ENCODE data around the gene BCAP31.

The BCAP31 gene

DNA sequence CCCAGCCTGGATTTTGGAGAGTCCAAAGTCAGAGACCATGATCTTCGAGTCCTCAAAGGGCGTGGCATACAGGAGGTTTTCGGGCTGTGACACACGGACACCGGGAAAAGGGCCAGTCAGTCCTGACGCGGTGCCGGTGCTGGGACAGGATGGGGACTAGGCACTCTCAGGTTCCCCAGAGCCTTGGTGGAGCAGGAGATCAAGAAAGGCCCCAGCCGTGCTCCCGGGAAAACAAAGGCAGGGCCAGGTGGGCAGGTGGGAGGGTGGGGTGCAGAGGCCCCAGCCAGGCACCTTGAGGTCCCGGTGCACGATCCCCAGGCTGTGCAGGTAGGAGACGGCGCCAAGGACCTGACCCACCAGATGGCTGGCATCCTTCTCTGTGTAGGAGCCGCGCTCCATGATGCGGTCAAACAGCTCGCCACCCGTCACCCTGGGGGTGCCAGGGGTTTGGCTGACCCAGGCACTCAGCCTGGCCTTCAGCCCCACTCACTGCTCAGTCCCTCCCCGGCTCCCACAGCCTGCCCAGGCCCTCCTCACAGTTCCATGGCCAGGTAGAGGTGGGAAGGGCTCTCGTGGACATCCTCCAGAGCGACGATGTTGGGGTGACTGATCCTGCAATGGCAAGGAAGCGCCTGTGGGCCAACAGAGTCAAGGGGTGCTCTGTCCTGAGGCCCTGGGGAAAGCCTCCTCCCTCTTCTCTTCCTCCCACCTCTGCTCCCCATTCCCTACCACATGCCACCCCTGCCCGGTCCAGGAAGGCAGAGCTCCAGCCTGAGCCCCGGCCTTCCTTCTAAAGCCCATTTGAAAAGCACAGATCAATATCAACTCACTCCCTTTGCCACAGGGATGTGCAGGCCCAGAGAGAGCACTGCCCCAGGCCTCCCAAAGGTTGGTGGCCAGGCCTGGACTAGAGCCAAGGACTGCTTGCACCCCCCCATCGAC is 52.3 kb downstream of the BCAP31 start:
- DNase-seq = no peak

DNA sequence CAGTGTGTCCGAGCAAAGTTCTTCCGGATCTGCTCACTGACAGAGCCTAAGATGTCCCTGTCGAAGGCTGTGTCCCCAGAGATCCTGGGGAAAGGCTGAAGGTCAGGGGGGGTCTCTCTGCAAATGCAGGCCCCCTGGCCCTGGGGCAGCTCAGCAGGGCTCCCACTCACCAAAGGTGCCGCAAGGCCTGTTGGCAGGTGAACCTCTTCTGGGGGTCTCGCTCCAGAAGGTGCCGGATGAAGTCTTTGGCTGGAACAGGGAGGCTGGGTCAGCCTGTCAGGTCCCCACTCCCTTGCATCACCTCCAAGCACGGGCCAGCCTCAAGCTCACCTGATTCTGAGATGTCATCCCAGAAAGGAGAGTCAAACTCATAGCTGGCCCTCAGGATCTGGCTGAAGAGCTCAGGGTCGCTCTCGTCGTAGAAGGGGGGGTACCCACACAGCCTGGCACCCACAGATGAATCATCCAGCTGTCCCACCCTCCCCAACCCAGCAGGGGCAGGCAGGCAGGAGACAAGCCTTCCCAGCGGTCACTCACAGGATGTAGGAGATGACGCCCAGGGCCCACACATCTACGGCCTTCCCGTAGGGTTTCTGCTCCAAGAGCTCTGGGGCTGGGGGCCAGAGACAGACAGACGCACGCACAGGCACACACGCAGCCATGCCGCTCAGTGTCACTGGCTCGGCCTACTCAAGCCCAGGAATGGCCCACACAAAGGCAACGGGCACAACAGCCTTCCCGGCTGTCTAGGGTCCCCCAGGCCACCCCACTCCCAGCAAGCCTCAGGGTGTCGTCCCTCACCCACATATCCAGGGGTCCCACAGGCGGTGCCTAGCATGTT is 53.2 kb downstream of the BCAP31 start:
- no peak for DNase-seq

DNA sequence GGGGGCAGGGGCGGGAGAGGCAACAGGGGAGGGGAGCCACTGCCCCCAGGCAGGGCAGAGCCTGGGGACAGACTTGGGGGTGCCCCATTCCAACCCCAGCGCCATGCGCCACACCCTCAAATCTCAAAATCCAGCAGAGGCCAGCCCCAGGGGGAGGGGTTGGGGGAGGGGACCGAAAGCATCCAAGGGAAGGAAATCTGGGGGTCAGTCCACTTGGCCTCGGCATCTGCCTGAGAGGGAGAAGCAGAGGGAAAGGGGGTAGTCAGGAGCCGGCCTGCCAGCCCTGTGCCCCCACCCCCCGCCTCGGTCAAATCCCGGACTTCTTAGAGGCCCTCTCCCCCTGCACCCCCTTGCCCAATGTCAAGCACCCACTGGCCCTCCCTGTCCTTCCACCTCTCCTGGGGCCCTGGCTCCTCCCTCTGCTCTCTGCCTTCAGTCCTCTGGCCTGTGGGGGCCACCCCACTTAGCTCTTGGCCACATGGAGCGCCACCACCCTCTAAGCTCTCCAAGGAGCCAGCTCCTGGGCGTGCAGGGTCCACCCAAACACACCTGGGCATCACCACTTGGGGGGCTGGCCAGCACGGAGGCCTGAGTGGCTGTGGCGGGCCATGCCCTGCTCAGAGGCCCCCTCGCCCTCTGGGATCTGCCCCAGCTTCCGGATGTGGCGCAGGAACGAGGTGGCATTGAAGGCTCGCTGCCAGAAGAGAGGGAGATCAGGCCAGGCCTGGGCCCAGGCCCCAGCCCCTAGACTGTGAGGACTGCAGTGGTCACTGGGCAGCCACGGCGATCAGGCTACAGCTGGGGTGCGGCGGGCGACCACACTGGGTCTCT is 54.1 kb downstream of the BCAP31 start:
- no peak for DNase-seq

DNA sequence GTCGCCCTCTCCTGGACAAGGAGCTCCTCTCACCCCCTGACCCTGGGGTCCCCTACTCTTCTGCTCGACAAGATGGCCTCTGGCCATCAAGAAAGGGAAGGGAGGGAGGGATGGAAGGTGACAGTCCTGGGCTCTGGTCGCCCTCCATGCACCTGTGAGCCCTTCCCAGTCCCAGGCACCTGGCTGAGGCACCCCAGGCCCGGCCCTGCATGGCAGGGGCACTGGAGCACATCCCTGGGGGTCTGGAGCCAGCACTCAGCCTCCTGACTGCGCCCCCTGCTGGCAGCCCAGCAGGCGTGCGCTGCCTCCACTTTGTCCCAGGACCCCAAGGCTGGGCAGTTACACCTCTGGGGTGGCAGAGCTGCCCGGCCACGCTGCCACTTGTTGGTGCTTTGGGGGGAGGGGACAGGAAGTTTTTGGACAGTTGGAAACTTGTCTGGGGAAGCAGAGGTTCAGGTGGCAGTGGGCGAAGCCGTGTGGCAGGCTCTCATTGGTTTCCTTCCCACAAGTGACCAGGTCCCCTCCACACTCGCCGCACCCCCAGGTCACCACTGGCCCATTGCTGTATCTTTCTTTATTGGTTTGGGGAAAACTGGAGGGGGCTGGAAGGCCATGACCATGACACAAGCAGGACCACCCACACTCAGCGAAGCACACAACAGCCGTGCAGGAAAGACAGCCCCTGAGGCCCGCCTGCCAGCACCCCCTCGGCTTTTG is 54.9 kb downstream of the BCAP31 start:
- DNase-seq = peak in 5 of 6 experiments; percentile 13 to 37 (median 26)

DNA sequence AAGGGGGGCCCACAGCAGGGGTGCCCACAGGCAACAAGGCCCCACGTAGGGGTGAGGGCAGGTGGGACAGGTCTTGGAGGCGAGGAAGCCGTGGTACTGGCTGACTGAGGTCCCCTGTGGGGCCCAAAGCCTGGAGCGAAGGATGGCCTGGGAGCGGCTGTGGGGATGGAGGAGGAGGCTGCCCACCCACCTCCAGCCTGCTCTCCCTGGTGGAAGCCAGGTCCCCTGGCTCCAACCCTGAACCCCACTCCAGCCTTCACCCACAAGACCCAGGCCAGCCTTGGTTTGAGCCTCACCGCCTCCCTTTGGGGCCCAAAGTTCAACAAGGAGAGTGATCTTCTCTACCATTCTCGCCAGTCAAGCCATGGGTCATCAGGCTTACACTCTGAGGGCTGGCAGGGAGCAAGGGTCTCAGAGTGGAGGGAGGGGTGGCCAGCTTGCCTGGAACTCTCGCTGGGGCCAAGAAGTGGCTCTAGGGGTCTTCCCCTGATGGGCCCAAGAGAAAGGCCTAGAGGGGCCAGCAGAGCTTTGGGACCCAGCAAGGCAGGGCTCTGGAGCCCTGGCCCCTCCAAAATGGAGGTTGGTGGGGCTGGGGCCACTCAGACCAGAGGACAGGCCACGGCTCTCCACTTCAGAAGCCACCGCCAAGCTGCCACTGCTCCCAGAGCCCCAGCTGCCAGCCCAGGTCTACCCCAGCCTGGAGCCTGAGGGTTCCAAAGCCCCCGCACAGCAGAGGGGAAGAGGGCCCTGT is 55.6 kb downstream of the BCAP31 start:
- DNase-seq = no peak

DNA sequence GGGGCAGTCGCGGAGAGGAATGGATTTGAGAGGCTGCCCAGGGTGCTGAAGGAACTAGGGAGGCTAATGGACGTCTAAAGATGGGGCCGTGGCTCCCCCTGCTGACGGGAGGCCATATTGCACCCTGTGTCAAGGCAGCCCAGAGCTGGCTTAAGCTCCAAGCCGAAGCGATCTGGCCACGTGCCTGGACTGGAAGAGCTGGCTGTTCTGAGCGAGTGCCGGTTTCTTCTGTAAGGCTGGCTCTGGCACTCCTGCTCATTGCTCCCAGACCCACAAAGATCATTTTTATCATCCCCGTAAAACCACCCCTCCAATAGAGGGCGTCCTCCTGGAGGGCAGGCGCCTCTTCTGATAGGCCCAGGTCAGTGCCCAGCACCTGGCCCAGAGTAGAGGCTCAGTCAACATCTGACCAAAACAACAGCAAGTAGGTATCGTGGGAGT is 56.2 kb downstream of the BCAP31 start:
- DNase-seq = peak; percentile 34 to 74 (median 64)

DNA sequence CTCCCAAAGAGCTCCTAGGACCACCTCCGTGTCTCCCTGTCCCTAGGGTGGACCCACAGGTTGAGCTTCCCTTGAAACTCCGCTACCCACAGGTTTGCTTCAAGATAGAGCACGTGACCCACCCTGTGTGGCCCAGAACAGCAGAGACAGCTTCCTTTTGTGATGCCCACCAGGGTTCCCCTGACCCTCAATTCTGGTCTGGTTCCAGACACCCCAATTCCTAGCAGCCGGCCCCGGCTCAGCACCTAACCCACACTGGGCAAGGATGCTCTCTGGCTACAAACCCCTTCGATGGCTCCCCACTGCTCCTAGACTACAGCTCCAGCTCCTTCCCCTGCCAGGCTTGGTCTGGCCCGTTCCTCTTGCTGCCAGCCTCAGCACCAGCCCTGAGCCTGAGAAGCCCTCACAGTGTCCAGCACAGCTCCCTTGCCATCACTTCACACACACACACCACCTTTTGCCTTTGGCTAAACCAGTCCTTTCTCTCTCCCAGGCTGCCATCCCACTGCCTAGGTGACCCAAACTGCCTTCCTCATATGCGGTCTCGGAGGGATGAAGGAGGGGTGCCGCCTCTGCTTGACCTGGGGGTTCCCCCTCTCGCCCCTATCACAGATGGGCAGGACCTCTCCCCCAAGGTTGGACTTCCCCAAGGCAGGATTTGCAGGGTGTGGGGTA is 56.8 kb downstream of the BCAP31 start:
- DNase-seq = no peak

DNA sequence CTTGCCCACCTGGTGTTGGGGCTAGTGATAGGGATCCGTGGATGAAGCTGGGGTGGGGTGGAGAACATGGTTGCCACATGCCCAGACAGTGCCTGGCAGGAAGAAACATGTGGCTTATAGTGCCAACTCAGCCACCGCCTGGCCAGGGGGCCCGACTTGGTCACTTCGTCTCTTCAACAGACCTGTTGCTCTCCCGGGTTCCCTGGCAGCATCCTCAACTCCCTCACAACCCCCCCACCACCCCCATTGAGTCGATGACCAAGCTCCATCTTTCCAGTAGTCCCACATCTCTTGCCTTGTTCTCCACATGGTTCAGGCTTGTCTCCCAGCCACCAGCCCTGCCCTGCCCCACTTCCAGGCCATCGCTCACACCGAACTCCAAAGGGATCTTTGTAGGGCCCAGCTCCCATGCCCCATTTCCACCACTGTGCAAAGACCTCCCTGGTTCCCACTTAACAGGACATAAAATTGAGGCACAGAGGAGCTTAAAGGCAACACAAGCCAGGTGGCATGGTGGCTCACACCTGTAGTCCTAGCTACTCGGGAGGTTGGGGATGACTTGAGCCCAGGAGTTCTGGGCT is 58.4 kb downstream of the BCAP31 start:
- no peak for DNase-seq

DNA sequence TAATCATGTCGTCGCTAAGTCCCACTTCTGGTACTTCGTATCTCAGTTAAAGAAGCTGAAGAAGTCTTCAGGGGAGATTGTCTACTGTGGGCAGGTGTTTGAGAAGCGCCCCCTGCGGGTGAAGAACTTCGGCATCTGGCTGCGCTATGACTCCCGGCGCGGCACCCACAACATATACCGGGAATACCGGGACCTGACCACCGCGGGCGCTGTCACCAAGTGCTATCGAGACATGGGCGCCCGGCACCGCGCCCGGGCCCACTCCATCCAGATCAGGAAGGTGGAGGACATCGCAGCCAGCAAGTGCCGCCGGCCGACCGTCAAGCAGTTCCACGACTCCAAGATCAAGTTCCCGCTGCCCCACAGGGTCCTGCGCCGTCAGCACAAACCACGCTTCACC is 61.9 kb downstream of the BCAP31 start:
- peak; percentile 21 to 62 (median 40) for DNase-seq

DNA sequence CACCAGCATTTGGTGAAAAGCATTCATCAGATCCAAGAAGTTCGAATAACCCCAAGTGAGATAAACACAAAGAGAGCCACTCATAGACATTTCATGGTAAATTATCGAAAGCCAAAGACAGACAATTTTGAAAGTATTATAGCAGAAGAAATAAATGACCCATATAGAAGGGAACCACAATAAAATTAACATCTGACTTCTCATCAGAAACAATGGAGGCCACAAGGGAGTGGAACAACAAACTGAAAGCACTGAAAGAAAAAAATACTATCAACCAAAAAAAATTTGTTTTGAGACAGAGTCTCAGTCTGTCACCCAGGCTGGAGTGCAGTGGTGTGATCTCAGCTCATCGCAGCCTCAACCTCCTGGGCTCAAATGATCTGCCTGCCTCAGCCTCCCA is 64.9 kb downstream of the BCAP31 start:
- no peak for DNase-seq

DNA sequence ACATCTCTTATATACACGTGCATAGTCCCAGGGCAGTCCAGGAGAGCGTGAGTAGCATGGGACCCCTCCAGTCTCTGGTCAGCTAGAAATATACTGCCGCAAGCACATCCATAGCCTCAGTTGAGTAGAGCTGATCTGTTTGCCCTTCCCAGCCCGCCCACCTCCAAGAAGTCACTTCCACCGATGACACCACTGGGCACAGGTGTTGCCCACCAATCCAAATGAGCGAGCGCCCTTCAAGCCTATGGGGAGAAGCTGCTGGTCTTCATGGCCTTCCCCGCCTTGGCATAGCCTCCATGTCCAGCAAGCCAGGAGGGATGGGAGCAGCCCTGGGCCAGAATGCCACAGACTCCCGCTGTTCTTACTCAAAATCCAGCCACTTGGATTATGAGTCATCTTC is 67.0 kb downstream of the BCAP31 start:
- DNase-seq = no peak

DNA sequence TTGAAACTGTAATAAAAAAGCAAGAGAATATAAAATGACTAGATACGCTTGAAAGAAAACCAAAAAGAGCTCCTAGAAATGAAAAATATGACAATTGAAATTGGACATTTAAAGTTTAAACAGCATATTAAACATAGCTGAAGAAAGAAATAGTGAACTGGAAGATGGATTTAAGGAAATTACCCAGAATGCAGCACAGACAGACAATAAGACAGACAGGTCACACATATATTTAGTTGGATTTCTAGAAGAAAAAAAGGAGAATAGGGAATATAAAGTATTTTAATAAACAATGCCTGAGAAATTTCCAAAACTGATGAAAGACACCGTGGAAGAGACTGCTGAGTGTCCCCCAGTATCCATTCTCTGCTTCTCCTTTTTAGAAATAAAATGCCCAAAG is 70.6 kb downstream of the BCAP31 start:
- no peak for DNase-seq

DNA sequence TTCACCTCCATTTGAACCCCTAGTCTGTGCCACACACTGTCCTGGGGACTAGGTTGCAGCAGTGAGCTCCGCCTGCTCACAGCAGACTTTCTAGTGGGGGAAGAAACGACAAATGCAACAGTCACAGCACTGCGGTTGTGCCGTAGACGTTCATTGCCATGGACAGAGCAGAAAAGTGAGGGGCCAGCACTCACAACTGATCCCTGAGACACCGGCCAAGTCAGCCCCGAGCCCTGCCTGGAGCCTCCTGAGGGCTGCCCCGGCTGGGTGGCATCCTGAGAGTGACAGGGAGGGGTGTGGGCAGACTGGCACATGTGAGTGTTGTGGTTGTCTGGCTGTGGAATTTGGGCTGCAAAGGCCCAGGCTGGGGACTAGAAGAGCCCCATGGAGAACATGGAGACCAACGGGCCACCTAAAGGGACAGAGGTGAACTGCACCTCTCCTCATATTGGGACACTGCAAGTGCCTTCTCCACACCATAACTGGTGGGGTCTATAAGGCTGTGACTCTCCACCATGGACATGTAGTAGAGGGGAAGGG is 72.6 kb downstream of the BCAP31 start:
- DNase-seq = no peak

DNA sequence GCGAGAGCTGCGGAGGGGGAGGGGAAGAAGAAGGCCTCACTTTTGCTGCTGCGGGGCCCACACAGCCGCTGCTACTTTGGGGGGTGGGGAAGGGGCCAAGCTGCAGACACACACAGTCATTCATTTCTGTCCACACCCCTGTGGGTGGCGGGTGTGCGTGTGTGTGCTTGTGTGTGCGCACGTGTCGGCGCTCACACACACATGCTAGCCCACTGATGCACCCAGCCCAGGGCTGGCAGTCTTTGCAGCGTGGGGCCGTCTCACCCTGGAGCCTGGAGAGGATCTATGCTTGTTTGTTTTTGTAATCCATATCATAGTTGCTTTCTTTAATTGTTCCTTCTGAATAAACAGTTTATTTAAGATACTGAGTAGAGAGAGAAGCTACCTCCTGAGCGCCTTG is 73.2 kb downstream of the BCAP31 start:
- no peak for DNase-seq
